Activated CD8-positive, alpha-beta T cell treated with anti-CD3 and anti-CD28 coated beads for 36 hours (primary cell): Measurements from ENCODE around the gene C8B. TPM values are rescaled to one million over a fixed set of nuclear protein-coding genes. Genes with fewer than 3 reads are reported as not detected.

Experiments
- ATAC-seq: fragments of 200-7000 bp; cut with Tn5 transposase; one replicate; pipeline ENCODE4 v1.10.0; 2021; ENCODE audit warnings: mild to moderate bottlenecking, moderate library complexity
- CTCF ChIA-PET: fragments of 350-600 bp; sonication (Branson Sonifier 250); formaldehyde crosslinking; loops from one replicate; lab custom pipeline; 2021; ENCODE audit warnings: antibody characterized with exemption; lab: Charles Lee
- POLR2A ChIA-PET: fragments of 350-600 bp; sonication (Branson Sonifier 250); formaldehyde crosslinking; loops from one replicate; lab custom pipeline; 2021; ENCODE audit warnings: antibody characterized with exemption; lab: Charles Lee
- DNase-seq: peaks from one replicate; pipeline ENCODE4 v3.0.0-alpha.2; 2020
- H3K27ac Mint-ChIP-seq: one replicate; pipeline ENCODE4 v1.8.0; 2021; ENCODE audit warnings: mild to moderate bottlenecking, mixed read lengths
- H3K27me3 Mint-ChIP-seq: one replicate; pipeline ENCODE4 v1.8.0; 2021; ENCODE audit warnings: mixed read lengths
- H3K36me3 Mint-ChIP-seq: one replicate; pipeline ENCODE4 v1.8.0; 2021; ENCODE audit warnings: low read depth, mixed read lengths
- H3K4me1 Mint-ChIP-seq: one replicate; pipeline ENCODE4 v1.8.0; 2021; ENCODE audit warnings: low read depth, mixed read lengths
- H3K4me3 Mint-ChIP-seq: one replicate; pipeline ENCODE4 v1.8.0; 2021; ENCODE audit warnings: mild to moderate bottlenecking, moderate library complexity, mixed read lengths
- H3K9me3 Mint-ChIP-seq: one replicate; pipeline ENCODE4 v1.8.0; 2021; ENCODE audit warnings: mixed read lengths
- CTCF ChIP-seq: fragments of 200-600 bp; IDR thresholded peaks from one replicate; pipeline ENCODE4 v1.8.0; 2022; ENCODE audit warnings: antibody characterized with exemption, mild to moderate bottlenecking
- intact Hi-C: fragments of 100-400 bp; cut with micrococcal nuclease; formaldehyde crosslinking; loops from one replicate; pipeline ENCODE4 v1.10.0; 2022
- total RNA-seq, 2 experiments: library from RNA; stranded (reverse); gene quantifications; one replicate each; pipeline ENCODE4 v1.2.3, GENCODE V29; 2021

C8B gene
- total RNA-seq, 2 experiments from 2014 or later = not detected

- DNase-seq (no peak), ATAC-seq (no peak)
- ChIA-PET POLR2A (no interaction called here), CTCF (no interaction called here)
- Mint-ChIP-seq H3K4me3 (no peak overlapping the region), H3K27me3 (peaks cover 4% of the 10 kb centered on the region), H3K4me1 (no peaks in the 10 kb centered on the region), H3K9me3 (no peaks in the 10 kb centered on the region), H3K27ac (no peak overlapping the region), H3K36me3 (no peaks in the 10 kb centered on the region)
- TF ChIP-seq CTCF = no peak
- intact Hi-C loops = no loop called here
These were observed 34.6 kb downstream of the C8B start for GRCh38 chr1:56931211-56931610.

GRCh38 chr1:56929492-56929891 lies 36.3 kb downstream of the C8B start:
- no peak overlapping the region for H3K4me3 Mint-ChIP-seq
- ChIA-PET POLR2A (no interaction called here), CTCF (no interaction called here)
- no peaks in the 10 kb centered on the region for H3K36me3 Mint-ChIP-seq
- no peaks in the 10 kb centered on the region for H3K4me1 Mint-ChIP-seq
- TF ChIP-seq CTCF = no peak
- no peak for ATAC-seq
- H3K27me3 Mint-ChIP-seq = peaks cover 6% of the 10 kb centered on the region
- no peaks in the 10 kb centered on the region for H3K9me3 Mint-ChIP-seq
- DNase-seq = no peak
- H3K27ac Mint-ChIP-seq = no peak overlapping the region
- intact Hi-C loops = no loop called here

GRCh38 chr1:56927986-56928385 lies 37.8 kb downstream of the C8B start:
- ChIA-PET CTCF (no interaction called here), POLR2A (no interaction called here)
- TF ChIP-seq CTCF = no peak
- Mint-ChIP-seq H3K27ac (no peak overlapping the region), H3K9me3 (no peaks in the 10 kb centered on the region), H3K4me3 (no peak overlapping the region), H3K4me1 (no peaks in the 10 kb centered on the region), H3K36me3 (no peaks in the 10 kb centered on the region), H3K27me3 (peaks cover 6% of the 10 kb centered on the region)
- no peak for ATAC-seq
- intact Hi-C loops = no loop called here
- no peak for DNase-seq

DNA sequence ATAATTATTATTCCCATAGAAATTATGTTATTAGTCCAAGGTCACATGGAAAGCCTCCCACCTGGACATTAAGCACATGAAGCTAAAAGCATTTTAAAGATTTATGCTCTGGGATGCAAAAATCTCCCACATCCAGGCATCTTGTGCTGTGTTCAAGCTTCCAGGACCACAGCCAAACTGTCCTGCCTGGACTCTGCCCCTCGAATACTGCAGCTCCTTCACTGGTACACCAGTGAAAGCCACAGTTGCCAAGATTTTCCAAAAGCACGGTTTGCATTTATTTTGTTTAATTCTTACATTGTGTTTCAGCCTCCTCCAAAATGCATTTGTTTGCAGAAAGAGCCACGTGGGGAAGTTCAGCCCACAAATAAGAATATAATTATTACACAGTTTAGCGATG lies 38.6 kb downstream of the C8B start:
- Mint-ChIP-seq H3K36me3 (no peaks in the 10 kb centered on the region), H3K27me3 (peaks cover 6% of the 10 kb centered on the region), H3K4me3 (no peak overlapping the region), H3K9me3 (no peaks in the 10 kb centered on the region), H3K27ac (no peak overlapping the region), H3K4me1 (no peaks in the 10 kb centered on the region)
- ChIA-PET POLR2A (no interaction called here), CTCF (no interaction called here)
- TF ChIP-seq CTCF = no peak
- DNase-seq (no peak), ATAC-seq (no peak)
- intact Hi-C loops = no loop called here

GRCh38 chr1:56925193-56925592 lies 40.6 kb downstream of the C8B start:
- POLR2A ChIA-PET = no interaction called here

More at GRCh38 chr1:56925193-56925592, 40.6 kb downstream of the C8B start:
- H3K27ac Mint-ChIP-seq = no peak overlapping the region
- no peaks in the 10 kb centered on the region for H3K4me1 Mint-ChIP-seq
- no peaks in the 10 kb centered on the region for H3K36me3 Mint-ChIP-seq
- ATAC-seq = no peak
- no peaks in the 10 kb centered on the region for H3K9me3 Mint-ChIP-seq
- no peak for TF ChIP-seq CTCF
- CTCF ChIA-PET = no interaction called here
- intact Hi-C loops = no loop called here
- no peak for DNase-seq
- H3K27me3 Mint-ChIP-seq = peaks cover 4% of the 10 kb centered on the region
- no peak overlapping the region for H3K4me3 Mint-ChIP-seq
